ENCODE measurements around the gene NOX5. TPM values are rescaled to one million over a fixed set of nuclear protein-coding genes. Genes with fewer than 3 reads are reported as not detected.

Gene NOX5
- total RNA-seq, 1 donor from 2014 or later: 0.09 TPM

DNA sequence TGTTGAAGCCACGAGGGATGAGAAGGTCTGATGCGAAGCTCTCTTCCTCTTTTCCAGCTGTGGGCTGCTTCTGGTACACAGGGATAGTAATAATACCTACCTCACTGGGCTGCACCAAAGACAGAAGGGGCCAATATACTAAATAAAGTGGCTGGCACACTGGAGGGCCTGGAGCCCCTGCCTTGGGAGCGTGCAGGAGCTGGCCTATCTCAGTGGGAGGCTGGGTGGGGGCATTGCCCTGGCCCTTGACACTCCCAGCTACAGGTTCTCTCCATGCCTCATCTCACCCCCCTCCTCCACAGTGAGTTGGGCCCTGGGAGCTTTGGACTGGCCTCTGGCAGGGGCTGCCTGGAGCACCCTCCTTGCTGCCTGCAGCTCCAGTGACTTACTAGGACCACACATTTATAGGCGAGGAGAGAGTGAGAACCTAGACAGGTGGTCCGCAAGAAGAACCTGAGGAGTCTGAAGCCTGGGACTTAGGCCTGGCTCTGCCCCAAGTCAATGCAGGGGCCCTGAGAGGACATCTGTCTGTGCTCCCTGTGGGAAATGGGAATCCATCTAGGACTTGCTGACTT lies 1.6 kb downstream of the NOX5 start:
- no peak for DNase-seq (ENCODE audit: low read depth)
- no peak for FAIRE-seq
- Mint-ChIP-seq H3K27me3 (ENCODE audit: low read depth, unreplicated experiment) (peaks cover 15% of the 10 kb centered on the region), H3K4me1 (ENCODE audit: low read depth, unreplicated experiment) (peaks cover 4% of the 10 kb centered on the region), H3K36me3 (ENCODE audit: low read depth, unreplicated experiment) (peaks cover 2% of the 10 kb centered on the region), H3K4me3 (ENCODE audit: unreplicated experiment) (no peak overlapping the region), H3K27ac (ENCODE audit: unreplicated experiment) (no peak overlapping the region), H3K9me3 (ENCODE audit: unreplicated experiment) (no peaks in the 10 kb centered on the region)
- TF ChIP-seq EZH2 (IDR thresholded peaks at IDR 0.05; ENCODE audit: insufficient read depth, low read length) (no peak), CTCF (IDR thresholded peaks at IDR 0.05; ENCODE audit: insufficient read depth, low read depth, low read length) (no peak)
- H3K36me3 ChIP-seq (ENCODE audit: insufficient read depth, low read length): no peaks in the 10 kb centered on the region
- no peak overlapping the region for H3K27ac ChIP-seq (ENCODE audit: low read depth, low read length)
- H3K79me2 ChIP-seq (ENCODE audit: insufficient read depth, low read length): no peaks in the 10 kb centered on the region
- H3K27me3 ChIP-seq (ENCODE audit: insufficient read depth, low read length): no peaks in the 10 kb centered on the region
- H2AFZ ChIP-seq (ENCODE audit: low read depth, low read length): no peak overlapping the region
- no peak overlapping the region for H3K9ac ChIP-seq (ENCODE audit: low read length)
- no peak overlapping the region for H3K4me3 ChIP-seq (ENCODE audit: insufficient read depth, low read depth, low read length)
- no peak overlapping the region for H3K4me2 ChIP-seq (ENCODE audit: low read length)
- H3K9me3 ChIP-seq (ENCODE audit: insufficient read depth, low read depth, low read length): no peaks in the 10 kb centered on the region
- no peaks in the 10 kb centered on the region for H4K20me1 ChIP-seq (ENCODE audit: insufficient read depth, low read length)
- H3K4me1 ChIP-seq (ENCODE audit: insufficient read depth, low read length): no peaks in the 10 kb centered on the region

- Mint-ChIP-seq H3K27me3 (ENCODE audit: low read depth, unreplicated experiment) (peaks cover 15% of the 10 kb centered on the region), H3K4me1 (ENCODE audit: low read depth, unreplicated experiment) (peaks cover 4% of the 10 kb centered on the region), H3K9me3 (ENCODE audit: unreplicated experiment) (no peaks in the 10 kb centered on the region), H3K27ac (ENCODE audit: unreplicated experiment) (no peak overlapping the region), H3K36me3 (ENCODE audit: low read depth, unreplicated experiment) (no peaks in the 10 kb centered on the region), H3K4me3 (ENCODE audit: unreplicated experiment) (no peak overlapping the region)
- FAIRE-seq (no peak), DNase-seq (ENCODE audit: low read depth) (no peak)
- no peak overlapping the region for H2AFZ ChIP-seq (ENCODE audit: low read depth, low read length)
- H3K4me2 ChIP-seq (ENCODE audit: low read length): no peak overlapping the region
- peaks cover 3% of the 10 kb centered on the region for H3K27me3 ChIP-seq (ENCODE audit: insufficient read depth, low read length)
- H3K4me3 ChIP-seq (ENCODE audit: insufficient read depth, low read depth, low read length): no peak overlapping the region
- no peaks in the 10 kb centered on the region for H4K20me1 ChIP-seq (ENCODE audit: insufficient read depth, low read length)
- H3K79me2 ChIP-seq (ENCODE audit: insufficient read depth, low read length): no peaks in the 10 kb centered on the region
- no peaks in the 10 kb centered on the region for H3K4me1 ChIP-seq (ENCODE audit: insufficient read depth, low read length)
- no peaks in the 10 kb centered on the region for H3K36me3 ChIP-seq (ENCODE audit: insufficient read depth, low read length)
- H3K9me3 ChIP-seq (ENCODE audit: insufficient read depth, low read depth, low read length): no peaks in the 10 kb centered on the region
- TF ChIP-seq EZH2 (IDR thresholded peaks at IDR 0.05; ENCODE audit: insufficient read depth, low read length): no peak
- TF ChIP-seq CTCF (IDR thresholded peaks at IDR 0.05; ENCODE audit: insufficient read depth, low read depth, low read length): no peak
- H3K9ac ChIP-seq (ENCODE audit: low read length): no peak overlapping the region
- H3K27ac ChIP-seq (ENCODE audit: low read depth, low read length): no peak overlapping the region
Observed at GRCh38 chr15:69017978-69018377, 3.5 kb downstream of the NOX5 start.

DNA sequence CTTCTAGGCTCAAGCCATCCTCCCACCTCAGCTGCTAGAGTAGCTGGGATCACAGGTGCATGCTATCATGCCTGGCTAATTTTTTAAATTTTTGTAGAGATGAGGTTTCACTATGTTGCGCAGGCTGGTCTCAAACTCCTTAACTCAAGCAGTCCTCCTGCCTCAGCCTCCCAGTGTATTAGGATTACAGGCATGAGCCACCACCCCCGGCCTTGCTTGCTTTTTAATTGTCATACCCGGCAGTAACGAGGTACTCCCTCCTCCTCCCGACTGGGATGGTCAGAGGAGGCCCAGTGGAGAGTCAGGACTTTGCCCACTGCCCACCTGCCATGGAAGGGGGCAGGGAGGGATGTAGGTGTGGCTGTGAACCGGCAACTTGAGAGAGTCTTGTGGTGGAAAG lies 4.5 kb downstream of the NOX5 start:
- no peaks in the 10 kb centered on the region for H3K9me3 Mint-ChIP-seq (ENCODE audit: unreplicated experiment)
- H3K27ac Mint-ChIP-seq (ENCODE audit: unreplicated experiment): no peak overlapping the region
- FAIRE-seq (no peak), DNase-seq (ENCODE audit: low read depth) (no peak)
- Histone ChIP-seq H3K4me2 (ENCODE audit: low read length) (no peak overlapping the region), H3K4me1 (ENCODE audit: insufficient read depth, low read length) (no peaks in the 10 kb centered on the region), H3K9ac (ENCODE audit: low read length) (no peak overlapping the region), H3K36me3 (ENCODE audit: insufficient read depth, low read length) (no peaks in the 10 kb centered on the region), H3K9me3 (ENCODE audit: insufficient read depth, low read depth, low read length) (no peaks in the 10 kb centered on the region), H4K20me1 (ENCODE audit: insufficient read depth, low read length) (no peaks in the 10 kb centered on the region), H3K27ac (ENCODE audit: low read depth, low read length) (no peak overlapping the region), H3K27me3 (ENCODE audit: insufficient read depth, low read length) (peaks cover 3% of the 10 kb centered on the region), H3K4me3 (ENCODE audit: insufficient read depth, low read depth, low read length) (no peak overlapping the region), H3K79me2 (ENCODE audit: insufficient read depth, low read length) (no peaks in the 10 kb centered on the region), H2AFZ (ENCODE audit: low read depth, low read length) (no peak overlapping the region)
- no peak overlapping the region for H3K4me3 Mint-ChIP-seq (ENCODE audit: unreplicated experiment)
- H3K36me3 Mint-ChIP-seq (ENCODE audit: low read depth, unreplicated experiment): no peaks in the 10 kb centered on the region
- TF ChIP-seq EZH2 (IDR thresholded peaks at IDR 0.05; ENCODE audit: insufficient read depth, low read length) (no peak), CTCF (IDR thresholded peaks at IDR 0.05; ENCODE audit: insufficient read depth, low read depth, low read length) (no peak)
- peaks cover 15% of the 10 kb centered on the region for H3K27me3 Mint-ChIP-seq (ENCODE audit: low read depth, unreplicated experiment)
- H3K4me1 Mint-ChIP-seq (ENCODE audit: low read depth, unreplicated experiment): peaks cover 4% of the 10 kb centered on the region
